A673 (cell line): ENCODE measurements around the gene CAMK2G.

Experiments
- EZH2 ChIP-seq: fragments of 200-600 bp; sonication (generic); IDR thresholded peaks from 2 replicates; pipeline ENCODE4 v1.6.1; 2017; ENCODE audit warnings: borderline replicate concordance, low read depth, mild to moderate bottlenecking, mixed read lengths, antibody characterized with exemption, low read length; ENCODE audit not compliant: poor library complexity, severe bottlenecking
- TF ChIP-seq, protein P1 (sequence below): fragments of 300-800, 200-600 bp; sonication (generic); conservative IDR thresholded peaks from 2 replicates; pipeline ENCODE4 v1.5.1; 2017; ENCODE audit warnings: low read depth, mild to moderate bottlenecking, antibody characterized with exemption, low read length, moderate library complexity, mixed read lengths

GRCh38 chr10:73907841-73908517 lies 33.6 kb upstream of the CAMK2G start:
- TF ChIP-seq, protein P1, sequence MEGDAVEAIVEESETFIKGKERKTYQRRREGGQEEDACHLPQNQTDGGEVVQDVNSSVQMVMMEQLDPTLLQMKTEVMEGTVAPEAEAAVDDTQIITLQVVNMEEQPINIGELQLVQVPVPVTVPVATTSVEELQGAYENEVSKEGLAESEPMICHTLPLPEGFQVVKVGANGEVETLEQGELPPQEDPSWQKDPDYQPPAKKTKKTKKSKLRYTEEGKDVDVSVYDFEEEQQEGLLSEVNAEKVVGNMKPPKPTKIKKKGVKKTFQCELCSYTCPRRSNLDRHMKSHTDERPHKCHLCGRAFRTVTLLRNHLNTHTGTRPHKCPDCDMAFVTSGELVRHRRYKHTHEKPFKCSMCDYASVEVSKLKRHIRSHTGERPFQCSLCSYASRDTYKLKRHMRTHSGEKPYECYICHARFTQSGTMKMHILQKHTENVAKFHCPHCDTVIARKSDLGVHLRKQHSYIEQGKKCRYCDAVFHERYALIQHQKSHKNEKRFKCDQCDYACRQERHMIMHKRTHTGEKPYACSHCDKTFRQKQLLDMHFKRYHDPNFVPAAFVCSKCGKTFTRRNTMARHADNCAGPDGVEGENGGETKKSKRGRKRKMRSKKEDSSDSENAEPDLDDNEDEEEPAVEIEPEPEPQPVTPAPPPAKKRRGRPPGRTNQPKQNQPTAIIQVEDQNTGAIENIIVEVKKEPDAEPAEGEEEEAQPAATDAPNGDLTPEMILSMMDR: no peak
- no peak for TF ChIP-seq EZH2
